NB4 (cell line): ENCODE results near the gene POU2F1.

ENCODE experiments used
- CTCF ChIP-seq: IDR thresholded peaks from one replicate; pipeline ENCODE4 v1.5.1; 2012; ENCODE audit warnings: low read depth, low read length
- MYC ChIP-seq: IDR thresholded peaks from 2 replicates; pipeline ENCODE4 v1.6.1; 2011; ENCODE audit warnings: low read depth, low read length
- POLR2A ChIP-seq: IDR thresholded peaks from 2 replicates; pipeline ENCODE4 v1.6.1; 2011; ENCODE audit warnings: mild to moderate bottlenecking; ENCODE audit not compliant: insufficient read length; ENCODE audit errors: extremely low read depth
- TF ChIP-seq, protein P1 (sequence below): IDR thresholded peaks from 2 replicates; pipeline ENCODE4 v1.6.1; 2011; ENCODE audit warnings: low read depth, low read length

DNA sequence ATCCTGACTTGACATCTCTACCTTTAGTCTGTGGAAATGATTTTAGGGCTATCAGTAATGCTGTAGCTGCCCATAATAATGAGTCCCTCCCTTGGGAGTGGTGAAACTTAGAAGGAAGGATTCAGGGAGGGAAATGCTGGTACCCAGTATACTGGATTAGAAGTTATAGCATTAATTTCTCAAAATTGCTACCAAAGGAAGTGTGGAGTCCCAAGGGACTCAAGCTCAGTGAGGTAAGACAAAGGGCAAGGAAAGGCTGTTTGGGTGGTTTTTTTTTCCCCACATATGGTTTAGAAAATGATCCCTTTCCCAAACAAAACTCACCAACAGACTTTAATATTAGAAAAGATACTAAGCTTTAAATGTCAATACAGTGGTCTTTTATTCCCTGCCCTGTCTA lies 197.7 kb downstream of the POU2F1 start:
- TF ChIP-seq MYC (no peak), CTCF (no peak), POLR2A (no peak)
- TF ChIP-seq, protein P1, sequence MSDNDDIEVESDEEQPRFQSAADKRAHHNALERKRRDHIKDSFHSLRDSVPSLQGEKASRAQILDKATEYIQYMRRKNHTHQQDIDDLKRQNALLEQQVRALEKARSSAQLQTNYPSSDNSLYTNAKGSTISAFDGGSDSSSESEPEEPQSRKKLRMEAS = no peak
